IPS DF 4.7 (cell line): Measurements from ENCODE around the gene ASB18.

ENCODE experiments used
- DNase-seq: peaks from one replicate; pipeline ENCODE4 v3.0.0-alpha.2; 2013; ENCODE audit warnings: low spot score; ENCODE audit errors: extremely low read depth

The ASB18 gene

DNA sequence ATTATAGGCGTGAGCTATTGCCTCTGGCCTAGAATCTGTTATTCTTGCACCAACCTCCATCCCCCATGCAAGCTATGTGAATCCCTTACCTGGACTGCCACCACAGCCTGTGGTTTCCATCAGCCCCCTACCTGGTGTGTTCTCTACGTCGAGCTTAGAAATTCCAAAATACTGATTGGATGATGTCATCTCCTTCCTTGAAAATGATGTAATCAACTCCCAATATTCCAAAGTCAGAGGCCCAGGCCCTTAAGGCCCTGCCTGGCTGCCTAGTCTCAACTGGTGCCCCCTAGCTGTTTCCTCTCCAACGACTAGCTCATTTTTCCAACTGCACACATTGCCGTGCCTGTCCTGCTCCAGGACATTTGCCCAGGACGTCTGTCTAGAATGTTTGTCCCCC is 54.7 kb downstream of the ASB18 start:
- peak; percentile 3 for DNase-seq

DNA sequence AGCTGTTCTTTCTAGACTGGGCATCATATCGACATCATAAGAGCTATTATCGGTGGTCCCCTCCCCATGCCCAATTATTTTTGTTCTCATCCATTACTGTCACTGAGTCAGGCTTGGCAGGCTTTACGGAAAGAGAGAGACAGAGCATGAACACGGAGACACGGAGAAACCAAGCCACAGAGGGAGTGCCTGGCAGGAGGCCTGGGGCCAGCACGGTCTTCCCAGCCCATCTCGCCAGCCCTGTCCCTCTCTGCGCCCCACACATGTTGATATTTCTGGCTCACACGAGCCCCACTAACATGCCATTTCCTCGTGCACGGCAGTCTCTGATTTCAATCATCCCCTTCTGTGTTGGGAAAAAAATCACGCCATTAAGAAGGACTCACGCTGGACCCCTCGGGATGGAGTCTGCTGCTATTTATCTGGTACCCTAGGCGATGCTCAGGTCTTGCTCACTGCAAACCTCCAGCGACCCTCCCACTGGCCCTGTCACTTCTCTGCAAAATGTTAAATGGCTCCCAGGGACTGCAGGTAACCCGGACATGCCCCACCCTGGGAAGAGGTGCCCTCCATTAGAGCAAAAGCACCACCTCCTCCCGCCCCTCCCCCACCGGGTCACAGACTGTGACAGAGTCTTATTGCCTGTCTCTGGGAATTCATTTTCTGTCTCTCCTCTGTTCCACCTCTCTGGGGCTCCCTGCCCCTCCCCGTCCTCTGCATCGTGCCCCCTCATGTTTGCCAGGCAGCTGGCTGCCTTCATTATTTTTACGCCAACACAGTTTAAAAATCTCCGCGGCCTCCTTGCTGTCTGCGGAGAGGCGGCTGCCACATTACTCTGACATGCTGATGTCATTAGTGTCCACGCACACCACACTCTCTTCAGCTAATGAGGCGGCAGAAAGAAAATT is 55.9 kb downstream of the ASB18 start:
- DNase-seq, result no peak

DNA sequence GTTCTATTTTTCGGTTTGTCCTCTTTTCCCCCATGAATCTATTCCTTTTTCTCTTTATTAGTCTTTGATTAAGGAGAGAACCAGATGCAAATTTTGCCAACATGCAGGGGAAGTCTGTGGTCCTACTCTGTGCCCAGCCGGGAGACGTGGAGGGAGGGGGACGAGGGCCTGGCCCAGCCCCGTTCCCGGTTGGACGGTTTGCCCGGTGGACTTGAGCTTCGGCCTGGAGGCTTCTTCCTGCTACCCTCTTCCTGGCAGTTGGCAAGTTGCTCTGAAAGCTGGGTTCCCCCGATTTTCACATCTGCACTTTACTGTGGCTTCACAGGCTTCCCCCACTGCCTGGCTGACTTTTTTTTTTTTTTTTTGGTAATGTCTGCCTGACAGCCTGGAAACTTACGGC is 56.7 kb downstream of the ASB18 start:
- no peak for DNase-seq

DNA sequence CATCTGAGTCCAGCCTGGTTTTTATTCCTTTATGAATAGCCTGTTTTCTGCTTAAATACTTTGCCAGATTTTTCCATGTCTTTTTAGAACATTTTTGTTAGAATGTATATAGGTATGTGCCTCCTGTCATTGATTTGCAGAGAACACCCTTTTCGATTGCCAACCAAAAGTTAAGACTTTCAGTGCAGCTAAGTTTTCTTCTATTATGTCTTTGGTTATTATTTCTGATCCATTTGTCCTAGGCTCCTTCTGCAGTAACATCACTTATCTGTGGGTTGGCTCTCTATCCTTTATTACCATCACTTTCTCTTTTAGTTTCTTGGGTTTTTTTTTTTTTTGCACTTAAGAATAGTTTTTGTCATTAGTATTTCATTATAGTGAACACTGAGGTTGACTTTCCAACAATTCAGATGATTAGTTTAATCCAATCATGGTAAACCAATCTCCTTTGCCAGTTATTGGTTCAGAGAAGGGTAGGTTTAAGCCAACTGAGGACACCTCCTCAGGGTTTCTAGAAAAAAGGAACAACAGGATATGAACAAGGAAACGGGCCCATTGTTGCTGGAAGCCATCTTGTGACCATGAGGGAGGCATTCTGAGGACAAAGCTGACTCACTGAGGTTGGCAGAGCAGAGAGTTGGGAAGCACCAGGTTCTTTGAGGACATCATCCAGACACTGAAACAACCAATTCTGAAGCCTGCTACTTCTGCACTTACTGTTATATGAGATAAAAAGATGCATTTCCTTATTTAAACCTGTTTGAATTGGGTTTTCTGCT is 58.1 kb downstream of the ASB18 start:
- DNase-seq, result no peak

DNA sequence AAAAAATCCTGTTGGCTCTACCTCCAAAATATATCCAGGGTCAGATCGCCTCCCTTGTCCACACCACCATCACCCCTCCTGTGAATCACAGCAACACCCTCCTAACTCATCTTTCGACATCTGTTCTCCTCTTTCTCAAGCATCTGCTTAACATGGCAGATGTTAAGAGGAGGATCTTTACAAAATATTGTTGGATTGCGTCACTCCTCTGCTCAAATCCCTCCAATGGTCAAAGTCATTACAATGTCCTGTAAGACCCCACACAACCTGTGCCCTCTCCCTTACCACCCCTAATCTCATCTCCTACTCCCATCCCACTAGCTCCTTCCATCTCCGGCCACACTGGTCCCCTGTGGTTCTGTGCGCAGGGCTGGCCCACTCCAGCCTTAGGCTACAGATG is 59.3 kb downstream of the ASB18 start:
- no peak for DNase-seq

DNA sequence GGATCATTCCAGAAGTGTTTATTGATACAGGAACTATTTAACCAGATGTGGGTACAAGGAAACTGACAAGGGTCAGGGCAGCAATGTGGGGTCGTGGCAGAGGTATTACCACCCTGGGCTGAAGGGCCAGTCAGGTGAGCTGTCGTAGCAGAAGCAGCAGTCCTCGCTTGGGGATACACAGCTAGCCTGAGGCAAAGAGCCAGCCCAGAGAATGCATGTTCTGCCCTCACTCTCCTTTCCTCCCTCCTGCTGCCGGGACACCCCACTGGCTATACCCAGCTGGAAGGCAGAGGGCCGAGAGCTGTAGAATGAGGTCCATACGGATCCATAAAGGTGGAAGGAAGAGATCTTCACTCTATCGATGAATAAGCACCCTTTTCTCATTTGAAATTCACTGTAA is 63.8 kb downstream of the ASB18 start:
- DNase-seq, result no peak

DNA sequence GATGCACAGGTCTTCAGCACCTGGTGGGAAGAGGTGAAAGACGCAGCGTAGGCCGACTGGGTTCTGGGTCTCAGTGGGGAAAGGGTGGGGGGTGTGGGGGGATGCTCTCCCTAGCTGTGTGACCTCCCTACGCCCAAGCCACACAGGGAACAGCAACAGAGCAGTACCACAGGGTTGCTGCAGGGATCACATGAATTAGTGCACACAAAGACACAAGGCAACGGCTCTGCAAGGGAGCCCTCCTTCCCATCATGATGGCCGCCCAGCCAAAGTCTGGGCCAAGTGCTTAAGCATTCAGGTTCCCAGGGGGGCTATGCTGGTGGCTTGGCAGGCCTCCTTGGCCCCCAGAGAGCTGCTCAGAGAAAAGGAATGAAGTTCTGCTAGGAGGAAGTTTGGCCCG is 67.8 kb downstream of the ASB18 start:
- DNase-seq, result no peak

DNA sequence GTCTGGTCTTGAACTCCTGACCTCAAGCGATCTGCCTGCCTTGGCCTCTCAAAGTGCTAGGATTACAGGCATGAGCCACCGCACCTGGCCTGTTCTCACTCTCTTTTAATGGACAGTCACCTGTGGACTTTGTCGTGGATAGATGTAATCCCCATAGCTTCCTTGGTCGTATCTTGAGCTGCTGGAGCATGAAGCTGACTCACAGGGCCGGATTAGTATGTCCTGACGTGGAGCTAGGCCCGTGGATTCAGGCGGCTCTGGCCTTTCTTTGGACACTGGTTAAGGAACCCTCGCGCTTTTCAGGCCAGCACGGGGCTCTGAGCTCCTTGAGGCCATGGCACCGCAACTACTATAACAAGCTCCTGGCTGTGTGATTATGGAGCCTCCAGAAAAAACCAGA is 68.5 kb downstream of the ASB18 start:
- DNase-seq, result no peak

DNA sequence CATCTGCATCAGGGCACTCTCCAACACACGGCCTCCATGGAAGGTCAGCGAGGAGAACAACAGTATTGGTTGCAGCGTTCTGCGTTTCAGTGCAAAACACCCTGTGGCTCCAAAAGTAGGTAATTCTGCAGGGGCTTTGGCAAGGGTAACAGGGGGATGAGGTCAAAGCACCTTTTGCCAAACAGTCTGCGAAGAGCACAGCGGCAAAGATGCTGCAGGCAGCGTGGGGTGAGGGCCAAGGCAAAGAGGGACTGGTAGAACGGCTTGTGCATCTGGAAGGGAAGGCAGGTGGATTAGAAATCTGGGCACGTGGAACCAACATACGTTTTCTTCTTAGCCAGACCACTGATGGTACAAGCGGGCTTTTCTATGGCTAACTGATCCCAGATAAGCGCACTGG is 69.4 kb downstream of the ASB18 start:
- no peak for DNase-seq

DNA sequence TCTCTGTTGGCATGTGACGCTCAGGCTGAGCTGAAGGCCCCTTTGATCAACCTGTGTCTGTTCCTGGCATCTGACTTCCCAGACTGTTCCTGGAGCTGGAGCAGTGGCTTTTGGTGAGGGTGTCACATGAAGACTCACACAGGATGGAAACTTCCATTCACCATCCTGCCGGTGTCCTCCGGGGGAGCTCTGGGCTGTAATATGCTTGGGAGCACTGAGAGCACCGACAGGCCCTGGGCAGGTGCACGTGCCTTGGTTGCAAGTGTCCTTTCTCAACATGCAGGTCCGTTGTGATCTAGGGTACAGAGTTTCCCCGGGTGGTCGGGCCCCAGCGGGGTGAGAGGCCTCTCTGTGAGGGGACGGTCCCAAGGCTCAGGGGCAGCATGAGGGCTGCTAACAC is 71.2 kb downstream of the ASB18 start:
- DNase-seq, result no peak

DNA sequence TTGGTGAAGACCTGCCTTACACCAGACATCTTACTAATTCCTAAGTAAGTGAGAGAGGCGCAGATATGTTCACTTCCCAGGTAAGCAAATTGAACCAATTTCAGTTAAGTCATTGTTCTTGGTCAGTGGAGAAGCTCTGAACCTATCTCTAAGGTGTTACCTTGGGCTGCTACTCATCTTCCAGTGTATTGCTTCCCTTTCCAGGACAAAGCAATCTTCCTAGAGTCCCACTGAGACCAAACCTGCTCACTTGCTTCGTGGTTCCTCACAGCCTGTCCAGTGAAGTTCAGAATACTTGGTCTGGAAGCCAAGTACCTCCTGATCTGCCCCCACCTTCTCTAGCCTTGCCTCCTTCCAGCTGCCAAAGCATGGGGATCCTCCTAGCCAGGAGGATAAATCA is 73.5 kb downstream of the ASB18 start:
- DNase-seq, result no peak

DNA sequence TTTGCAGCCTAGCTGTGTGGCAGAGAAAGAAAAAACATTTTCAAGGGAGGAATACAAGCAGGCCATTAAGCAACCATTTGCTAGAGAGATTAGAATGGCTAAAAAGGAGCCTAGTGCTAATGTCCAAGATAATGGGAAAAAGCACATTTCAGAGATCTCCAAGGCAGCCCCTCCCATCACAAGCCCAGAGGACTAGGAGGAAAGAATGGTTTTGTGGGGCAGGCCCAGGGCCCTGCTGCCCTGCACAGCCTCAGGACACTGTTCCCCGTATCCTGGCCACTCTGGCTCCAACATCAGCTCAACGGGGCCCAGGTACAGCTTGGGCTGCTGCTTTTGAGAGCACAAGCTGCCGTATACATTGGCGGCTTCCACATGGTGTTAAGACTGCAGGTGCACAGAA is 79.5 kb downstream of the ASB18 start:
- DNase-seq, result no peak

DNA sequence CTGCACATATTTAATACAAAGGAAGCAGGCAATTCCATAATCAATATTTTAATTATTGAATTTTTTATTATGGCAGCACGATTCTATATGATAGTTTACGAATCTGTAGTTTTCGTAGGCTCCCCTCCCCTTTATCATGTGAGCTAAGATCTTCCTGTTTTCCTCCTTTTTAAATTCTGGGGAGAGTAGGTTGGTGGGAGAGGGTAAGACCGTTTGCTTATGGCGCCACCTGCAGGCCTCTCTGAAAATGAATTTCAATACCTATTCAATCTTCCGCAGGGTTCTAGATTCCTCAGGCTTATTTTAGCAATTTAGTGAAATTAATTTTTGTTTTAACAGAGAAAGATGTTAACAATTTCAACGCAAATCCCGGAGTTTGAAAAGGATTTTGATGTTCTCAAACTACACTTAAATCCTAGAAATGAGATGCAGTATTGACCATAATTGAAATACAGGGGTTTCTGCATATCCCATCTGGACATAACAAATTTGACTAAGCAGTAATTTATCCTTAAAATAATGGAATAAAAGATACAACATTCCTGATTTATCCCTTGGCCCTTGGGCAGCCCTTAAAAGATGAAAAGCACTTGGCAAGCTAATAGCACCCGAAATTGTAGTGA is 83.3 kb downstream of the ASB18 start:
- DNase-seq, result no peak

DNA sequence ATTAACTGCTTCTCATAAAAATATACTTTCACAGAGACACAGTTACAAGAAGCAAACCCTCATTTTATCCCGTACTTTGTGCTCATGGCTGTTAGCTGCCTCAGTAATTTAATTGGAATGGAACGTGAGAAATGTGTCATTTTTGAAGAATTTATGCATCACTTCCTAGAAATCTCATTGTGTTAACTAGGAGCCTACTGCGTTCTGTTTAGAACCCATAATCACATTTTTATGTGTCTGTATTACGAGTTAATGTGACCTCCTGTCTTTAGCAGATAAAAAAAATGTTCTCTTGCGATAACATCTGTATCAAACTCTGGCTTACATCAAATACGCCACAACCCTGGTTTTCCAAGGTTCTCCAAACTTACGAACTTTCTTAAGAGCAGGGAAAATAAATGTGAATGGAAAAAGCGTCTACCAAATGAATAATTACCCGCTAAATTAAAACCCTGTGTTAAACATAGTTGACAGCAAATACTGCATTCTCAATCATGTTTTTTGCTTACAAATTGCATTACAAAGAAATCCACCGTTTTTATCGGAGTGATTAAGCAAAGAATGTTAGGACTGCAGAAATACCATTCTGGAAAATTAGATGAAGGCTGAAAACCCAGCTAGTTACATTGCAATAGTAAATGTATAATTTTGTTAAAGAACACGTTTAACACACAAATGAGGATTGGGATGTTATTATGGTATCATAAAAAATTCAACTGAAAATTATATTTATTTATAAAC is 84.0 kb downstream of the ASB18 start:
- no peak for DNase-seq

DNA sequence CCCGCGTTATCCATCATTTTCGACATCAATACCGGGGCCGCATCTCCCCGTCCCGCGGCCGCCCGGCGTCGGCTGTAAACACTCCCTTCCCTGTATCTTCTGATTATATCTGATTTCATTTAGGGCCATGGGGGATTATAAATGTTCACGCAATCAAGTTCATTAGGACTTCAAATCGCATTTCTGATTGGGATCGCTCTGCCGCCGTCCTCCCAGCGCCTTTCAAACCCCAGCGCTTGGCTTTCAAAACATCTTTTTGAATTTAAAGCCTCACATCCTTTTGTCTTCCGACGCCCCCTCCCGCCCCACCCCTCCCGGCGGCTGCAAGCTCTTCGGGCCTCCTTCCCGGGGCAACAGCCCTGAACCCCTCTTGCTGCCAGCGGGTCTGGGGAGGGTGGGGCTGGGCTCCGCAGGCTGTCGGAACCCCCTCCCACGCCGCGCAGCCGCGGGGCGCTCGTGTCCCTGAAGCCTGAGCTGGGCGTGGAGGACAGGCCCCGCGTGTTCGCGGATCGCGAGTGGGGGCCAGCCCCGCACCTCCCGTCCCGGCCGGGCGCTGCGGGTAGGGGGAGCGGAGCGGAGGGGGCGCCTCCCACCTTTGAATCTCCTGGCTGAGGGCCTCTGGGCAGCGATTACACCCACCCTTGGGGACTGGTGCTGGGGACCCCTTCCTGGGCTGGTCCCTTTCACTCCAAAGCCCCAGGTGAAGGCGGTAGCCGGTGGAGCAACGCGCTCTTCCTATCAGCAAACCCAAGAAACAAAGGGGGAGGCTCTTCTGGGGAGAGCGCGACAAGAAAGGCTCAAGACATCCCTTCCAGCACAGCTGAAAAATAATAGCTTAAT is 84.8 kb downstream of the ASB18 start:
- no peak for DNase-seq

DNA sequence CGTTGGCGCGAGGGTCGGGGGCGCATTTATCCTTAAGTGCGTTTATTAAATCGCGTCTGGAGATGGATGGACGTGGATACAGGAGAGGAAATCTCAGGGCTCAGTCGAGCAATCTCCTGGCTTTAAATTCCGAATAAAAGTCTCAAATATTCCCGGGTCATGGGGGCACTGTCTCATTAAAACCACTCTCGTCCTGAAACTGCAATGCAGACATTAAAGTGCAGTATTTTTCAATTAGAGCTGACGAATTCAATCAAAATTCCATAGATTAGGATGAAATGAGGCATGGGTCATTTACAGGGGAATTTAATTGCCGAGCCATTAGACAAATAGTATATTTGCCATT is 85.3 kb downstream of the ASB18 start:
- DNase-seq, result no peak

DNA sequence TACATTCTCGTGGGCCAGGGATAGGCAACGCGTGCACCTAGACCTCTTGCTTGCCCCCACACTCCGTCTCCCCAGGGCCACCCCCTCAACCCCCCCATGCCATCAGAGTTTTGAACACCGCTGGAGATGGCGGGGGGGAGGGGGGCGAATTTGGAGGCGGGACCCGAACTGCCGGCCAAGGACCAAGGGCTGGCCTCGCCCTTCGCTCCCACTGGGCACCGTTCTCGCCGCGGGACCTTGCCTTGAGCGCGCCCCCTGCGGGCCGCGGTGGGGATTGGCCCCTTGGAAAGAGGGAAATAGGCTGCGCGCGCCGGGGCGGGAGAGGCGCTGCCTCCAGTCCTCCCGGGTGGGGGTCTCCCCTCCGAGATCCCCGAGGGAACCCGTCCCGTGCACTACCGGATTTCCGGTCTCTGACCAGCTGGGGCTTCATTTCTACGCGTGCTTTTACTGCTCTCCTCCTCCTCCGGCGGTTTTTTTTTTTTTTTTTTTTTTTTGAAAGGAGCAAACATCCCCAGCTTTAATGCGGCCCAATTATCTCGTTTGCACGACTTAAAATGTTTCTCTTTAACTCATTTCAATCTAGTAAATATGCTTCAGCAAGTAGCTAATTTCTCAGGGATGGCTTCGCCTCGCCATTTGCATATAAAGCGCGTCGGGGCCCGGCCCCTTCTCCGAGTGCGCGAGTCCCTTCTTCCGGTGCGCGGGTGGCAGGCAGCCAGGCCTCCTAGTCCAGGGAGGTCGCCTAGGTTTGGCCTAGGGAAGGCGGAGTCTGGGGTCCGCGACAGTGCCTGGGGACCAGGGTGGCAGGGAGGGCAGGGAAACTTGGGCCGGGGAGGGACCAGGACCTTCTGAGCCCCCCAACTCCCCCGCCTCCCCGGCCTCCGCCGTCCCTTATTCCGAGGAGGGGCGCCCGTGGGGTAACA is 86.0 kb downstream of the ASB18 start:
- no peak for DNase-seq

DNA sequence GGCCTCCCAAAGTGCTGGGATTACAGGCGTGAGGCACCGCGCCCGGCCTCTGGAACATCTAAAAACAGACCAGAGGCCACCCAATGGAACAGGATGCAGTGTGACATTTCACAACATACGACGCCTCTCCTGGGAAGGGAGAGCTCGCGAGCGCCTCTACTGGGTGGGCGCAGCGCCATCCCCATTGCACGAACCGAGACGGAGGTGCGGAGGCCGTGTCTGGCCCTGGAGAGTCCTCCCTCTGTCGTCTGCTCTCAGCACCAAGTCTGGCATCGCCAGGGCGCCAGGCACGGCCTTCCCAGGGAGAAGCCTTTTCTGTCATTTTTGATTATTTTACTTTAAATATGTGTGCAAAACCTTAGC is 86.6 kb downstream of the ASB18 start:
- DNase-seq, result no peak

DNA sequence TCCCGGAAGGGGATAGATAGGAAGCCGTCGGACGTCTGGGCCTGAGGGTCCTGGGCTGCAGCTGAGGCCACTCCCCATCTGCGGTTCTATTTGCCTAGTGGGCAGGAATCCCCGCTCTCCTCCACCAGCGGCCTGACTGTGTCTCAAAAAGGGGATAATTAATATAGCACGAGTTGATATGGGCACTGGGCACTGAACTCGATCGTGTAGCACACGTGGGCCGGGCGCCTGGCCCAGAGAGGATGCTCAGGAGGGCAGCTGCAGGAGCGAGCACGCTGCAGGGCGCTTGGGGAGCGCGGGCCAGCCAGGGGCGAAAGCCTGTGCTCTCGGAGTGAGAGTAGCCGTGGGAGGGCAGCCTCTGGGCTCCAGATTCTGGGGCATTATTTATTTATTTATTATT is 87.3 kb downstream of the ASB18 start:
- no peak for DNase-seq

DNA sequence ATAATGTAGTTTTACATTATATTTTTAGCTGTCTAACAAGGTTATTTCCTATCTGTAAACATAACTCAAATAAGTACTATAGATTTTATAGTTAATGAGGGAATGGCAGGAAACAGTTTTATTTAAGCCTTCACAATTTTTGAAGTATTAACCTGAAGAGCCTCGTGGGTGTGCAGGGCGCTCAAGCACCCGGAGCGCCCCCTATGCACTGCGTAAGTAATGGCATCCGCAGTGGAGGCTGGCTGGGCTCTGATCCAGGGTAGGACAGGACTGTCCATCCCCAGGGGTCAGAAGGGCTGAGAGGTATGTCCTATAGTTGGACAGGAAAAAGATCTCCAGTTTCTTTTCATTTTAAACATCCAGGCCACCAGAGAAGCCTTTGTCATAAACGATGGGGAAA is 87.8 kb downstream of the ASB18 start:
- no peak for DNase-seq
